ENCODE results near the gene ANKMY2. TPM values are rescaled to one million over a fixed set of nuclear protein-coding genes. Genes with fewer than 3 reads are reported as not detected.
A peak's percentile ranks its signal among the peaks of the same experiment; 100 is the strongest.

The ANKMY2 gene
- total RNA-seq, 6 experiments from 2014 or later, result 21.0 to 26.2 (median 23.4) TPM

DNA sequence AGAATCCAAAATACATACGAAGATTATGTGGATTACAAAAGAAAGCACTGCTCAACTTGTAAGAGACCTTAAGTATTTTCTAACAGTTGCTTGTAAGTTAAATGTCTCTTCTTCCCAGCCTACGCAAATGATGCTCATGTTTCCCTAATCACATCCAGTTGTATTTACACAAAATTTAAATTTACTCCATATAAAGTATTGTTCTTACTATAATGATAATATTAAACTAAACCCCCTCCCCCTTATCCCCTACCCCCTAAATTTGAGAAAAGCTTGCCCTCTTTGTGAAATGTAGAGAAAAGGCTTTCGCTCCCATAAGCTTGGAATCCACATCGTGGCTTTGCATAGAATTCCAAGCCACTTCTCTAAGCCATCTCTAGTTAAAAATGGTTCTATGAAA lies 29.4 kb downstream of the ANKMY2 start:
- Mint-ChIP-seq H3K36me3 (ENCODE audit: low read depth) (peaks cover 25% of the 10 kb centered on the region), H3K4me1 (ENCODE audit: low read depth) (peaks cover 12% of the 10 kb centered on the region), H3K9me3 (no peaks in the 10 kb centered on the region), H3K4me3 (no peak overlapping the region), H3K27ac (no peak overlapping the region), H3K27me3 (ENCODE audit: insufficient read depth) (no peaks in the 10 kb centered on the region)
- no peak for DNase-seq
- TF ChIP-seq, protein P1, sequence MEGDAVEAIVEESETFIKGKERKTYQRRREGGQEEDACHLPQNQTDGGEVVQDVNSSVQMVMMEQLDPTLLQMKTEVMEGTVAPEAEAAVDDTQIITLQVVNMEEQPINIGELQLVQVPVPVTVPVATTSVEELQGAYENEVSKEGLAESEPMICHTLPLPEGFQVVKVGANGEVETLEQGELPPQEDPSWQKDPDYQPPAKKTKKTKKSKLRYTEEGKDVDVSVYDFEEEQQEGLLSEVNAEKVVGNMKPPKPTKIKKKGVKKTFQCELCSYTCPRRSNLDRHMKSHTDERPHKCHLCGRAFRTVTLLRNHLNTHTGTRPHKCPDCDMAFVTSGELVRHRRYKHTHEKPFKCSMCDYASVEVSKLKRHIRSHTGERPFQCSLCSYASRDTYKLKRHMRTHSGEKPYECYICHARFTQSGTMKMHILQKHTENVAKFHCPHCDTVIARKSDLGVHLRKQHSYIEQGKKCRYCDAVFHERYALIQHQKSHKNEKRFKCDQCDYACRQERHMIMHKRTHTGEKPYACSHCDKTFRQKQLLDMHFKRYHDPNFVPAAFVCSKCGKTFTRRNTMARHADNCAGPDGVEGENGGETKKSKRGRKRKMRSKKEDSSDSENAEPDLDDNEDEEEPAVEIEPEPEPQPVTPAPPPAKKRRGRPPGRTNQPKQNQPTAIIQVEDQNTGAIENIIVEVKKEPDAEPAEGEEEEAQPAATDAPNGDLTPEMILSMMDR (IDR thresholded peaks at IDR 0.05), result no peak

DNA sequence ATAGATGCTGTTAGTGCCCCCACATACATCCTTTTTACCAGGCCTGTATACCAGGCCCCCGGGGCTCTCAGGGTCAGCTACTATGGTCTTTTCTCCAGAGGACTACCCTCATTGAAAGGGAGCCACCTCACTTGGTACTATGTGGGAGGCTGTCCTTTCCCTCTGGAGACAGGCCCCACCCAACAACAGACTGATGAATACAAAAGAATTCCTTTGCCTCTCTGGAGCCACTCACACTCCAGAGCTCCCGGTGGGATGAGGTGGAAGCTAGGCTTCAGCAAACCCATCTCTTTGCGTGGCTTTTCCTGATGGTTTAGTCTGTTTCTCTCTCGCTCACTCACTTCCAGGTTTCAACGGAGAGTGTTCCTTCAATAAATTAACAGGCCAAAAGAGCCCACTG lies 30.3 kb downstream of the ANKMY2 start:
- no peaks in the 10 kb centered on the region for H3K9me3 Mint-ChIP-seq
- TF ChIP-seq, protein P1 (IDR thresholded peaks at IDR 0.05), result no peak
- no peak overlapping the region for H3K4me3 Mint-ChIP-seq
- peaks cover 7% of the 10 kb centered on the region for H3K4me1 Mint-ChIP-seq (ENCODE audit: low read depth)
- H3K27me3 Mint-ChIP-seq (ENCODE audit: insufficient read depth), result no peaks in the 10 kb centered on the region
- H3K27ac Mint-ChIP-seq, result no peak overlapping the region
- no peak for DNase-seq
- peaks cover 26% of the 10 kb centered on the region for H3K36me3 Mint-ChIP-seq (ENCODE audit: low read depth)

DNA sequence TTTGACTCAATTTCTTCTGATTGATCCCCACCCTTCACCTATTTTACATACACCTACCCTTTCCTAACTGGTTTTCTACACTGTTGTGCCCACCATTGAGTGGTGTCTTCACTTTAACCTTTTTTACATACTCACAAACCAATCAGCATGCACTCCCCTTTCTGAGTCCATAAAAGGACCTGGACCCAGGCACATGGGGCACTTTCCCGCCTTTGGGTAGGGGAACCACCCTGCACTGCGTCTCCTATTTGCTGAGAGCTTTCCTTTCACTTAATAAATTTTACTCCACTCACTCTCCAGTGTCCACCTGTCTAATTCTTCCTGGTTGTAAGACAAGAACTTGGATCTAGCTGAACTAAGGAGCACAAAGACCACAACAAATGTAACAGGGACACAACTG lies 33.8 kb downstream of the ANKMY2 start:
- TF ChIP-seq, protein P1 (IDR thresholded peaks at IDR 0.05), result no peak
- no peak overlapping the region for H3K4me3 Mint-ChIP-seq
- no peak overlapping the region for H3K27ac Mint-ChIP-seq
- no peaks in the 10 kb centered on the region for H3K27me3 Mint-ChIP-seq (ENCODE audit: insufficient read depth)
- DNase-seq, result no peak
- H3K4me1 Mint-ChIP-seq (ENCODE audit: low read depth), result no peaks in the 10 kb centered on the region
- peaks cover 31% of the 10 kb centered on the region for H3K36me3 Mint-ChIP-seq (ENCODE audit: low read depth)
- no peaks in the 10 kb centered on the region for H3K9me3 Mint-ChIP-seq

DNA sequence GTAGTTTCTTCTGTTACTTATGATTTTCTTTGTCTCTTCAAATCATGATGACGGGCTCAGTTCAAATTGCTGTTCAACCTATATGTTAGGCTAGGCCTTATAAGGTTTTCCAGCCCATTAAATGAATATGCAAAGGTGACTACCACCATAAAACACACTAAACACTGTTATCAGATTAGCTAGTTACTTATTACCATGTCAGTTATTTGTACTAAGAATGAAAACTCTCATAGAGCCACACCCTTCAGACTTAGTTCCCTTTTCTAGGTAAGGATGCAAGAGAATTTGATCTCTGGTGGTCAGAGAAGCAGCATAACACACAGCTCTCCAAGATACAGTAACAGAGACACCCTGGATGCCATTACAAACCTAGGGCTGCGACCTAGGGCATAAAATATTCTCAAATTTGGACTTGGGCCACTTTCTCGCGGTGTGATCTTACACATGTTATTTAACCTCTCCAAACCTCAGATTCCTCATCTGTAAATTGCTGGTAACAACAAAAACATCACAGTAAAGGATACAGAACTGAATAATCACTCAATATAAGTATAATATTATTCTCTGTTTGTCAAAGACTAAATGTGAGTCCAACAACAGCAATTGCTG lies 35.6 kb downstream of the ANKMY2 start:
- H3K4me1 Mint-ChIP-seq (ENCODE audit: low read depth), result no peaks in the 10 kb centered on the region
- no peak overlapping the region for H3K4me3 Mint-ChIP-seq
- H3K27me3 Mint-ChIP-seq (ENCODE audit: insufficient read depth), result no peaks in the 10 kb centered on the region
- H3K36me3 Mint-ChIP-seq (ENCODE audit: low read depth), result peaks cover 31% of the 10 kb centered on the region
- H3K27ac Mint-ChIP-seq, result no peak overlapping the region
- no peaks in the 10 kb centered on the region for H3K9me3 Mint-ChIP-seq
- no peak for DNase-seq
- TF ChIP-seq, protein P1 (IDR thresholded peaks at IDR 0.05), result no peak

DNA sequence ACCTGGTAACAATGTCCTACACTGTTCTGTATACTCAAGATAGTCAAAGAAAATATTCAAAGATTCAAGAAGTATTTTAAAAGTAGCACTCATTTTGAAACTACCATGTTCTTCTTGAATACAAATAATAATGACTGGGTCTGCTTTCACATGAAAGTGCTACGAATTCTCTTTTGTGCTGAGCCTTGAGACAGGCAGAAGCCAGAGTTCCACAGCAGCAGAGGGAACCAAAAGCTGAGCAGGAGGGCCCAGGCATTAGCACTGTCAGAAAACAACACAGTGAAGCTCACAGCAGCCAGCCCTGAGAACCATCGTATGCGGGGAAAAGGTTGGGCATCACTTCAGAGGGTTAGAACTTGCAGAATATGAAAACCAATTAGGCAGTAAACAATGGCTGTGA lies 38.9 kb downstream of the ANKMY2 start:
- Mint-ChIP-seq H3K27ac (peak overlapping the region; percentile 24; the same call in 1 of the 2 replicates), H3K4me3 (no peak overlapping the region), H3K9me3 (no peaks in the 10 kb centered on the region), H3K36me3 (ENCODE audit: low read depth) (peaks cover 46% of the 10 kb centered on the region), H3K27me3 (ENCODE audit: insufficient read depth) (no peaks in the 10 kb centered on the region), H3K4me1 (ENCODE audit: low read depth) (no peaks in the 10 kb centered on the region)
- DNase-seq, result no peak
- TF ChIP-seq, protein P1 (IDR thresholded peaks at IDR 0.05), result no peak
